HG03045 (cell line): ENCODE data around the gene KLHL6.
"Not testable (repeated sequence)": the region's sequence is repeated elsewhere in the genome, so short reads cannot be mapped to it uniquely, and the experiment has no call there.

Experiments
- ATAC-seq: cut with Tn5 transposase; IDR thresholded peaks from one replicate; pipeline ENCODE4 v1.9.1; 2021; ENCODE audit warnings: mild to moderate bottlenecking, moderate library complexity; ENCODE audit not compliant: unreplicated experiment

The KLHL6 gene

DNA sequence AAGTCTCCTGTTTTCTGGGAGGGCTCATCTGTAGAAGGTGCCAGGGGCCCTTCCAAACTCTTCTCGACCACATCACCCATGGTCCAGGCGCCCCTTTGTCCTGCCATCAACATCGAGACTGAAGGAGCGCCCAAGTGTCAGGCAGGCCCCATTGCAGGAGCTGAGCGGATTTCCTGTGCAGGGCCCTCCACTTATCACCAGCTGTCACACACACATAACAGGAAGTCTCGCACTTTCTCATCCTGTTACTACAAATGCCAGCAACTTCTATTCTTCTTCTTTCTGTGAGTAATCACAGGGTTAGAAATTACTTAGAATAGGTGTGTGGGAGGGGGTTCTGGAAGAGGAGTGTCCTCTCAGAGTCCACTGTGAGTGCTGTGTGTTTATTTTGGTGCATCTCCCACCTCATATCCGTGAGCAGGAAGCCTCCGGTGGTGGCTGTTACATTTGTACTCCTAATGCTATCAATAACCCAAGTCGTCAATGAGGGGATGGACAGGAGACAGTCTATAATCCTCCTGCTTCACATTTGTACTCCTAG lies at the start of gene KLHL6:
TSS of gene KLHL6 (minus strand) at position 166 of the 541 bp plus-strand sequence. CDS start at position 113, 53 bp downstream.
- ATAC-seq: peak; percentile 82

DNA sequence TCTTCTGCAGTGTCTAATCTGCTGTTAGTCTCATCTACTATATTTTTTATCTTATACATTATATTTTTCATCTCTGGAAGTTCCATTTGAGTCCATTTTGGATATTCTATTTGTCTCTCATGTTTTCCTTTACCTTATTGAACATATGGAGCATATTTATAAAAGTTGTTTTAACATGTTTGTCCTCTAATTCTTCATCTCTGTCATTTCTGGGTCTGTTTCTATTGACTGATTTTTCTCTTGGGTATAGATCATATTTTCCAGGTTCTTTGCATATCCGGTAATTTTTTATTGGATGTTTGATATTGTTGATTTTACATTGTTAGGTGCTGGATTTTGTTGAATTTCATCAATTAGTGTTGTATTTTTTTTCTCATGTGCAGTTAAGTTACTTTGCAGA lies 42.5 kb upstream of the KLHL6 start:
- no peak for ATAC-seq

- ATAC-seq: no peak
Measured at GRCh38 chr3:183594636-183595035, 39.1 kb upstream of the KLHL6 start.

DNA sequence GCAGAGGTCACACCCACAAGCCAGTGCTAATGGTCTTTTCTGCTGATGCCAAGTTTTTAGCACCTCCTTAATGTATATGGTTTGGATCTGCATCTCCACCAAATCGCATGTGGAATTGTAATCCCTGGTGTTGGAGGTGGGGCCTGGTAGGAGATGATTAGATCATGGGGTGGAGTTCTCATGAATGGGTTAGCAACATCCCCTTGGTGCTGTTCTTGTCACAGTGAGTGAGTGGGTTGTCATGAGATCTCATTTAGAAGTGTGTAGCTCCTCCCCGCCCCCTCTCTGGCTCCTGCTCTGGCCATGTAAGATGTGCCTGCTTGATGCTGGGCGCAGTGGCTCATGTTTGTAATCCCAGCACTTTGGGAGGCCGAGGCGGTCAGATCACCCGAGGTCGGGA lies 37.3 kb upstream of the KLHL6 start:
- ATAC-seq: no peak

- ATAC-seq: peak; percentile 86
Measured at GRCh38 chr3:183591881-183592521, 36.5 kb upstream of the KLHL6 start.

DNA sequence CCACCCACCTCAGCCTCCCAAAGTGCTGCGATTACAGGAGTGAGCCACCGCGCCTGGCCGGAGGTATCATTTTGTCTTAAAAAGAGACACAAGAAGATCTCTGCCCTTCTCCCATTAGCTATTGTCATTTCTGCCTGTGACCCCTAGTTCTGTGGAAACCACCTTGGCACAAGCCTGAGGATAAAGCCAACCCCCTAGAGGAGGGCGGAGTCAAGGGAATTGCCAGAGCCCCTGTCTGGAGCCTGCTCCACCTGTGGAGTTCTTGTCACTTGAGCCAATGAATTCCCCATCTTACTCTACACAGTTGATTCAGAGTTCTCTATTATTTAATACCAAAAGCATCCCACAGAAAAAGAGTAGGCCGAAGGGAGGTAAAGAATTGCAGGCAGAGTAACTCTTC lies 34.9 kb upstream of the KLHL6 start:
- no peak for ATAC-seq

- ATAC-seq: no peak
Measured at GRCh38 chr3:183587336-183587735, 31.8 kb upstream of the KLHL6 start.

- ATAC-seq: no peak
Measured at GRCh38 chr3:183586477-183586876, 31.0 kb upstream of the KLHL6 start.

- ATAC-seq: no peak
Measured at GRCh38 chr3:183584914-183585280, 29.4 kb upstream of the KLHL6 start.

- no peak for ATAC-seq
Measured at GRCh38 chr3:183584246-183584913, 28.9 kb upstream of the KLHL6 start.

GRCh38 chr3:183583331-183584245 lies 28.1 kb upstream of the KLHL6 start:
- no peak for ATAC-seq

- no peak for ATAC-seq
Measured at GRCh38 chr3:183582161-183582560, 26.7 kb upstream of the KLHL6 start.

DNA sequence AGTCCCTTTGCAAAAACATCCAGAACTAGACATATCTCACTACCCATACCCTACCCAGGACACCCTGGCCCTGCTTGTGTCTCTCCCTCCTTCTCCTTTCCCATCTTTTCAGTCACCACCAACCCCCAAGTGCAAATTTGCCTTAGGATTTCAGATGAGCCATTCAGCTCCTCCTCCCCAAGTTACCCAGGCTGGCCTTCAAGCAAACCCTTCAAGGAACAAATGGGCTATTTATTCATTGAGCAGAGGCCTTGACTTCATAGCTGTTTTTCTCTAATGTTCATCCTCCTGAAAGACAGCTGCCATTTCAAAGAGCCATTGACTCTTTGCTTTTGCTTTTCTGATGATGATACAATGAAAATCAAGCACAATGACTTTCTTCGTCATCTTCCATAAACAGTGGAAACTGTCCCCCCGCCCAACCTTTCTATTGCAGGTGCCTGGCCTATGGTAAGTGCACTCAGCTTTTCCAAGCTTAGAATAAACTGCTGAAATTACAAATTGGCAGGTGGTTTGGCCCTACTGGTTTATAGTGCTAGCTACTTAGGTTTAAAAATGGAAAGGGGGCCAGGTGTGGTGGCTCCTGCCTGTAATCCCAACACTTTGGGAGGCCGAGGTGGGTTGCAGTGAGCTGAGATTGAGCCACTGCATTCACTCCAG lies 26.1 kb upstream of the KLHL6 start:
- no peak for ATAC-seq

DNA sequence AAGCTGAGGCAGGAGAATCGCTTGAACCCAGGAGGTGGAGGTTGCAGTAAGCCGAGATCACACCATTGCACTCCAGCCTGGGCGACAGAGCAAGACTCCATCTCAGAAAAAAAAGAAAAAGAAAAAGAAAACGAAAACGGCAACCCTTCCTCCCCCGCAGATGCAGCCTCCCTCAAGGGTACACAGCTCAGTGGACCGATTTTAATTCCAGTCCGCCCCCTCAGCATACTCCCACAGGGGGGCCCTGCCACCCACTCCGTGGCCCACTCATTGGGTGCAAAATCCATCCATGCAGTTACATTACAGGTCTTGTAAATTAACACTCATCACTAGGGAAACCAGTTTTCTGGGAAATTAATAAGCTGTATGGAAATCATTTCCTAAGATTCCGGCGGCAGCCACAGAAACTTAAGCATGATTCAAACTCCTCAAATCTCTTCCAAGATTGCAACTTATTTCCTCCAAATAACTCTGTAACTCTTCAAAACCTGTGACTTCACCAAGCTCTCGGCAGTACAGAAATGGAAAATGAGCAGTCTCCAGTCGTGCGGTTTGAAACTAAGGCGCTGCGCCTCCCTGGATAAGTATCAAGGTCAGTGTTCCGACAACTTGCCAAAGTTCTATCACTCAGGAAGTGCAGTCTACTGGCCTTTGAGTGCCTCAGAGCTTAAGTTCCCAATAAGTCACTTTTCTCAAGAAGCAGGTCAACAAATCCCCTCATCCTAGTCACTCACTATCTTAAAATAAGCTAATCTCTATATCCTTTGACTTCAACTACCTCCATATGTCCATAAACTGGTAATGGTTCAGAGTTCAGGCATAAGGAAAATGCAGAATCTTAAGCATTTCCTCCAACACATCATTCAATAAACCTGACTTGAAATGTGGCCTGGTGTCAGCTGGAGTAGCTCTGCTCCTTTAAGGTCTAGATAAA lies 24.7 kb upstream of the KLHL6 start:
- ATAC-seq: no peak

DNA sequence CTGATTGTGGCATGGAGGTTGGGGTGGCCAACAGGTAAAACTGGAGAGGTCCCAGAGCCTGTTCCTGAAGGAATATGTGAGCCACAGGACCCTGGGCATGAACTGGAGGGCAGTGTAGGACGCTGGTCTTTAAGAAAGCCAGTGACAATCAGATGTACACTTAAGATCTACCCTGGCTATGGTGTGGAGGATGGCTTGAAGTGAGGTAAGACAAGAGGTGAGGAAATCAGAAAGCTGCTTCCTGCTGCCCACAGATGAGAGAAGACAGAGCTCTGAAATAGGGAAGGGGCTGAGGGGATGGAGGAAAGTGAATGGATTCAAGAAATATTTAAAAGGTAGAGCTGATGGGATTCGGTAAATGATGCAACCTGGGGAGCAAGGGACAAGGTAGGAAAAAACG lies 22.7 kb upstream of the KLHL6 start:
- no peak for ATAC-seq

DNA sequence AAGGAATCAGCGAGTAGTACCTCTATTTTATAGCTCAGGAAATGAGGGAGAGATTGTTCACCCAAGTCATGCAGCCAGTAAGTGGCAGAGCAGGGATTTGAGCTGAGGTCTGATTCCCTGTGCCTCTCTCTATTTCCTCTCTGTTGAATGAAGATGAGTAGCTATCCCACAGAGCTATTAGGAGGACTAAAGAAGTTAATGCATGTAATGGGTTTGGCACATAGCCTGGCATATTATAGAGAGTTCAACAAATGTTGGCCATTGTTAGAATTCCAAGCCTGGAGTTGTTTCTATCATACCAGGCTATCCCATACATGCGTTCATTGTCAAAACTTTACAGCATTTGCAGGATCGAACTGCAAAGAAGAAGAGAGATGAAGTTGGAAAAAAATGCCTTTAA lies 21.8 kb upstream of the KLHL6 start:
- ATAC-seq: no peak

DNA sequence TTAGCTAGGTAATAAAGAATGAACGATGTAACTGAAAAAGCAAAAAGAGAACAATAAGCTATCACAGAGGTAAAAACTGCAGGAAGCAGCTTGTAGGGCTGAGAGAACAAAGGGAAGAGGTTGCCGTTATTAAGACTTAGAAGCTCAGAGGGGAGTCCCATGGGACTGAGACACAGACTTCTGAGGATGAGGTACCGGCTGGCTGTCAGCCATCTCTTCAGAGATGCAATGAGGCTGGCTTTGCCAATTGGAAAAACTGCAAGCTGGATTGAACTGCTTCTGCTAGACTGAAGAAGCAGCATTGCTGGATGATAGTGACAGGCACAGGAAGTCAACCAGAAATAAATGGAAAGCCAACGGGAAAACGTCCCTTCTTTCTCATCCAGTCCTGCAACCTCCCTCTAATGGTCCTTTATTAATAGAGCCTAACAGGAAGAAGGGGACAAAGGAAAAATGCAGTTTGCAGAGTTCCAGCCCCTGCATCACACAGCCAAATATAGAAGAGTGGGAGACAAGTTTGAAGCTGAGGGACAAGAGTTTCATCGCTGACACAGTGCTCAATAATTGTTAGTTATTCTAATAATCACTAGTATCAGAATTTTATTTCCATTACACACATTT lies 21.1 kb upstream of the KLHL6 start:
- ATAC-seq: no peak

DNA sequence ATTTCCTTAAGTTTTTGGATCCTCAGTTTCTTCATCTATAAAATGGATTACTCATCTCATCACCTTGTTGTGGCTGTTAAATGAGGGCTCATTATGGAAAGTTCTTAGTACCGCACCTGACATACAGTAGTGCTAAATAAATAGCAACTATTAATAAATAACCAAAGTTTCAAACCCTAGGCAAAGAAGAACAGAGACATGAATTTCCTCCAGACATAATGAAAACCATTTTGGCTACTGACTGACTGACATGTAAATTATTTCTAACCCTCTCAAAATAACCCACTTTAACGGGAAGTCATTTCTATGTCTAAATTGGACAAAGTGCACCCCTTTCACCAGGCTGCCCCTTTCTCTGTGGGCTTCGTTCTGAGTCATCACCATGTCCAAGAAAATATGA lies 17.4 kb upstream of the KLHL6 start:
- no peak for ATAC-seq

DNA sequence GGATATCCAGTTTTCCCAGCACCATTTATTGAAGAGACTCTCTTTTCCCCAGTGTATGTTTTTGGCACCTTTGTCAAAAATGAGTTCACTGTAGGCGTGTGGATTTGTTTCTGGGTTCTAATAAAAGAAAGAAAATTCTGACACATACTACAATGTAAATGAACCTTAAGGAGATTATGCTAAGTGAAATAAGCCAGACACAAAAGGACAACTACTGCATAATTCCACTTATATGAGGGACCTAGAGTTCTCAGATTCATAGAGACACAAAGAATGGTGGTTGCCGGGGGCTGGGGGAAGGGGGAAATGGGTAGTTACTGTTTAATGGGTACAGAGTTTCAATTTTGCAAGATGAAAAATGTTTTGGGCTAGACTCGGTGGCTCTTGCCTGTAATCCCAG lies 14.7 kb upstream of the KLHL6 start:
- not testable (repeated sequence) for ATAC-seq
